Heart right ventricle (tissue), 16 donors: ENCODE results near the gene EZR. TPM values are rescaled to one million over a fixed set of nuclear protein-coding genes. Genes with fewer than 3 reads are reported as not detected.

Source experiments
- ATAC-seq, 8 donors: fragments of 200-7000 bp; cut with Tn5 transposase; one replicate each; pipeline ENCODE4 v1.9.1; 2020; ENCODE audit warnings: mild to moderate bottlenecking in 8 of 8, moderate library complexity in 8 of 8, moderate number of reproducible peaks in 1 of 8
- DNase-seq, 2 donors: peaks; one replicate each; pipeline ENCODE4 v3.0.0-alpha.2; 2020
- H3K27ac ChIP-seq, 10 donors: fragments of 200-600 bp; sonication (generic) in 2 of 10; one replicate each; pipeline versions ENCODE4 v1.5.0 to v1.8.0; 2020 to 2022; ENCODE audit warnings: mild to moderate bottlenecking in 3 of 10
- H3K27me3 ChIP-seq, 7 donors: fragments of 200-600 bp; one replicate each; pipeline ENCODE4 v1.8.0; 2021 to 2022; ENCODE audit warnings: mild to moderate bottlenecking in 2 of 7
- H3K36me3 ChIP-seq, 9 donors: fragments of 200-600 bp; sonication (generic) in 1 of 9; one replicate each; pipeline versions ENCODE4 v1.5.0 to v1.8.0; 2020 to 2022; ENCODE audit warnings: mild to moderate bottlenecking in 2 of 9
- H3K4me1 ChIP-seq, 9 donors: fragments of 200-600 bp; sonication (generic) in 1 of 9; one replicate each; pipeline versions ENCODE4 v1.5.0 to v1.8.0; 2020 to 2022; ENCODE audit warnings: mild to moderate bottlenecking in 4 of 9
- H3K4me3 ChIP-seq, 10 donors: fragments of 200-600 bp; sonication (generic) in 2 of 10; one replicate each; pipeline versions ENCODE4 v1.5.0 to v1.8.0; 2020 to 2022; ENCODE audit warnings: mild to moderate bottlenecking in 7 of 10, moderate library complexity in 2 of 10
- H3K9me3 ChIP-seq, 11 donors: fragments of 200-600 bp in 10 of 11; sonication (generic) in 2 of 11; one replicate each; pipeline versions ENCODE4 v1.5.0 to v1.8.0; 2013 to 2022; ENCODE audit warnings: mild to moderate bottlenecking in 2 of 11, control low read depth in 1 of 11, moderate library complexity in 1 of 11
- CTCF ChIP-seq, 9 donors: fragments of 200-600 bp; sonication (generic) in 2 of 9; IDR thresholded peaks; one replicate each; pipeline versions ENCODE4 v1.5.0 to v1.8.0; 2021 to 2022; ENCODE audit warnings: antibody characterized with exemption in 9 of 9, mild to moderate bottlenecking in 5 of 9, moderate library complexity in 1 of 9
- WGBS, 2 donors: extraction: QIAGEN DNeasy Blood & Tissue Kit; methylation state at CpG; one replicate each; pipeline ENCODE4 v1.1.7; 2013; ENCODE audit warnings: inconsistent platforms in 1 of 2; 5-methylcytosine and 5-hydroxymethylcytosine counted together
- intact Hi-C, 10 donors: fragments of 100-400 bp; cut with DNase I; formaldehyde crosslinking; loops; one replicate each; pipeline versions ENCODE4 v1.11.1 to v1.14.2; 2022
- polyA plus RNA-seq, 2 donors: library from polyadenylated mRNA; stranded (reverse); fragments of 200-250 nt; gene quantifications; one replicate each; pipeline ENCODE4 v1.2.3, GENCODE V29; 2013
- total RNA-seq, 10 donors: library from RNA; stranded (reverse); fragmentation: NEBNext Ultra II Directional in 3 of 10; extraction: Animal tissue kit (Norgen Biotek cat#: 25700) in 3 of 10; gene quantifications; one replicate each; pipeline versions ENCODE4 v1.2.1 to v1.2.4, GENCODE V29; 2021 to 2023
- donor health status: Arrhythmogenic right ventricular cardiomyopathy.
- donor health status: ischemic (EF 13 %, LVEDD 7.1; RV severe dilation, severe dysfunction).
- donor health status: healthy with polysubstance abuse.
- donor health status: DM: no; HTN: yes; CAD: no.
- donor health status: DM: no; HTN: no; CAD: no.
- donor health status: ischemic (EF 25% LVEDD 6.9; RV normal size, moderate dysfunction).
- donor health status: ischemic (EF 25% LVEDD 5.7; RV mildly dilated, moderate dysfunction).
- donor health status: healthy.
- donor health status: DM: yes; HTN: yes; CAD: no.
- donor health status: Ischemic cardiomyopathy.
- donor health status: ischemic (EF 35%, LVEDD 5.7; RV mildly dilated, moderate dysfunction).
- donor health status: nonischemic (EF 11% LVEDD 7.7; RV severe dilation, severe dysfunction).
- donor health status: DM: yes; HTN: yes; CAD: no.
- donor health status: PGD.
- donor health status: ischemic (EF 29% LVEDD 5.4; RV normal size, mild dysfunction).
- donor health status: nonischemic (EF 23%, LVEDD 6.1; RV moderate dilation, normal function).

Gene EZR
- total and polyA plus RNA-seq, 12 donors: 90.3 to 322 (median 186) TPM

GRCh38 chr6:158783851-158784250 is 35.3 kb downstream of the EZR start:
- TF ChIP-seq CTCF (IDR thresholded peaks at IDR 0.05): no peak
- Histone ChIP-seq H3K27ac (no peak overlapping the region), H3K4me1 (peaks cover 0 to 6% (median 0%) of the 10 kb centered on the region in 9 donors), H3K4me3 (no peak overlapping the region), H3K27me3 (no peaks in the 10 kb centered on the region), H3K36me3 (peaks cover 4 to 100% (median 58%) of the 10 kb centered on the region in 9 donors), H3K9me3 (no peaks in the 10 kb centered on the region)
- no peak for ATAC-seq
- intact Hi-C loops: no loop called here
- DNase-seq: no peak
- 98 to 99% methylated on average over 5 of the region's 5 CpGs for WGBS, 2 donors

GRCh38 chr6:158783167-158783450 is 36.1 kb downstream of the EZR start:
- Histone ChIP-seq H3K9me3 (no peaks in the 10 kb centered on the region), H3K27ac (no peak overlapping the region), H3K36me3 (peaks cover 4 to 100% (median 54%) of the 10 kb centered on the region in 9 donors), H3K4me3 (no peak overlapping the region), H3K27me3 (no peaks in the 10 kb centered on the region), H3K4me1 (peaks cover 0 to 11% (median 0%) of the 10 kb centered on the region in 9 donors)
- 74 to 95% methylated on average over 3 to 4 of the region's 4 CpGs for WGBS, 2 donors
- no peak for TF ChIP-seq CTCF (IDR thresholded peaks at IDR 0.05)
- intact Hi-C loops: no loop called here
- ATAC-seq (peak in 1 of 8 donors; percentile 24), DNase-seq (no peak)

GRCh38 chr6:158782432-158783166 is 36.6 kb downstream of the EZR start:
- peaks cover 4 to 100% (median 49%) of the 10 kb centered on the region in 9 donors for H3K36me3 ChIP-seq
- 84 to 85% methylated on average over 11 of the region's 11 CpGs for WGBS, 2 donors
- intact Hi-C loops: no loop called here

GRCh38 chr6:158781692-158782373 is 37.3 kb downstream of the EZR start:
- Histone ChIP-seq H3K36me3 (peaks cover 4 to 100% (median 45%) of the 10 kb centered on the region in 9 donors), H3K4me1 (peaks cover 0 to 20% (median 0%) of the 10 kb centered on the region in 9 donors), H3K4me3 (no peak overlapping the region), H3K27ac (no peak overlapping the region), H3K9me3 (no peaks in the 10 kb centered on the region), H3K27me3 (no peaks in the 10 kb centered on the region)
- peak in 2 of 8 donors; percentile 20 to 32 for ATAC-seq
- intact Hi-C loops: no loop called here
- no peak for DNase-seq
- WGBS, 2 donors: 80 to 85% methylated on average over 19 of the region's 19 CpGs
- TF ChIP-seq CTCF (IDR thresholded peaks at IDR 0.05): no peak

More at GRCh38 chr6:158782432-158783166, 36.6 kb downstream of the EZR start:
- ATAC-seq (no peak), DNase-seq (no peak)
- Histone ChIP-seq H3K27ac (no peak overlapping the region), H3K4me3 (no peak overlapping the region), H3K27me3 (no peaks in the 10 kb centered on the region), H3K4me1 (peaks cover 0 to 16% (median 0%) of the 10 kb centered on the region in 9 donors), H3K9me3 (no peaks in the 10 kb centered on the region)
- TF ChIP-seq CTCF (IDR thresholded peaks at IDR 0.05): no peak
